ENCODE results near the gene SLC15A4.

GRCh38 chr12:128795530-128796361 is 28.0 kb downstream of the SLC15A4 start:
- TF ChIP-seq POLR2A (IDR thresholded peaks at IDR 0.05; ENCODE audit: low read depth, low read length): no peak; the same call in 1 of the 2 replicates
- TF ChIP-seq POLR2AphosphoS5 (IDR thresholded peaks at IDR 0.05; ENCODE audit: low read depth, low read length): peak; percentile 56; the same call in 1 of the 2 replicates
